Mammary epithelial cell (primary cell): ENCODE measurements around the gene SFN.

Experiments
- CTCF ChIP-seq, 2 donors: IDR thresholded peaks in 1 of 2; conservative IDR thresholded peaks in 1 of 2; 2 replicates each; pipeline ENCODE4 v1.5.1; 2011 to 2012; ENCODE audit warnings: inconsistent platforms in 2 of 2, low read length in 2 of 2, mild to moderate bottlenecking in 2 of 2, control low read depth in 1 of 2, low read depth in 1 of 2; ENCODE audit not compliant: insufficient read depth in 1 of 2; ENCODE audit errors: extremely low read depth in 1 of 2
- EZH2 ChIP-seq: IDR thresholded peaks from 2 replicates; pipeline ENCODE4 v1.6.1; 2012; ENCODE audit warnings: low read length, inconsistent platforms, borderline replicate concordance

GRCh38 chr1:26826261-26827105 is 36.5 kb upstream of the SFN start, which contains the start of gene ZDHHC18:
- peak; percentile 42 to 49 for TF ChIP-seq CTCF (conservative IDR thresholded peaks at IDR 0.05 in 1 of 2, IDR thresholded peaks at IDR 0.05 in 1 of 2; ENCODE audit: extremely low read depth in 1 of 2, insufficient read depth in 1 of 2, low read depth in 1 of 2, low read length in 2 of 2)
- no peak for TF ChIP-seq EZH2
